A549 (cell line): ENCODE results near the gene TMEM237. TPM values are rescaled to one million over a fixed set of nuclear protein-coding genes. Genes with fewer than 3 reads are reported as not detected.

ENCODE experiments used
- ATAC-seq, 2 experiments: fragments of 200-7000 bp in 1 of 2; fragments of >200 bp in 1 of 2; cut with Nextera tagmentation in 1 of 2; cut with Tn5 transposase in 1 of 2; 3 replicates each; pipeline versions ENCODE4 v1.8.0 to v1.9.1; 2018 to 2020; ENCODE audit warnings: mild to moderate bottlenecking in 1 of 2, moderate library complexity in 1 of 2
- CTCF ChIA-PET: fragments of 300-600 bp; sonication (Branson Sonifier 250); formaldehyde crosslinking; extraction: SDS; loops from one replicate; lab custom pipeline; 2021; ENCODE audit warnings: antibody characterized with exemption, inconsistent platforms; lab: Yijun Ruan, JAX
- POLR2A ChIA-PET: fragments of 350-600 bp; formaldehyde crosslinking; extraction: SDS; loops from one replicate; lab custom pipeline; 2021; ENCODE audit warnings: antibody characterized with exemption, inconsistent platforms; lab: Yijun Ruan, JAX
- DNase-seq, 2 experiments: peaks; one replicate each; pipeline versions ENCODE4 v3.0.0 to v3.0.0-alpha.2; 2011 to 2016; ENCODE audit warnings: low read depth in 1 of 2, low spot score in 1 of 2
- FAIRE-seq: peaks from 2 replicates; lab custom pipeline; 2011; peaks lifted over from hg19 to GRCh38; lab: Jason Lieb, UNC
- H3K27ac ChIP-seq, 2 experiments: fragments of >200 bp; sonication (Bioruptor Twin); formaldehyde crosslinking; 3 replicates each; pipeline ENCODE4 v1.5.1; 2016 to 2017
- H3K4me1 ChIP-seq: fragments of >200 bp; sonication (Bioruptor Twin); formaldehyde crosslinking; 3 replicates; pipeline ENCODE4 v1.6.1; 2016
- H3K4me2 ChIP-seq: fragments of >200 bp; sonication (Bioruptor Twin); formaldehyde crosslinking; 3 replicates; pipeline ENCODE4 v1.6.1; 2016
- H3K4me3 ChIP-seq: fragments of >200 bp; sonication (Bioruptor Twin); formaldehyde crosslinking; 3 replicates; pipeline ENCODE4 v1.5.1; 2016
- H3K9me3 ChIP-seq: fragments of >200 bp; sonication (Bioruptor Twin); formaldehyde crosslinking; 3 replicates; pipeline ENCODE4 v1.6.1; 2016
- CEBPB ChIP-seq, 2 experiments: fragments of >200 bp in 1 of 2; sonication (Bioruptor Twin) in 1 of 2; formaldehyde crosslinking in 1 of 2; IDR thresholded peaks; 2 replicates each; pipeline ENCODE4 v1.6.1; 2012 to 2016
- EHF ChIP-seq: fragments of 250-450 bp; sonication (Bioruptor Pico); IDR thresholded peaks from 2 replicates; pipeline ENCODE4 v1.5.0; 2020; ENCODE audit warnings: mild to moderate bottlenecking
- FOSL2 ChIP-seq, 2 experiments: fragments of 450-650 bp in 1 of 2; fragments of >200 bp in 1 of 2; sonication (Bioruptor Twin) in 1 of 2; formaldehyde crosslinking; IDR thresholded peaks; 2 replicates each; pipeline versions ENCODE4 v1.5.0 to v1.6.1; 2016 to 2020; ENCODE audit warnings: mild to moderate bottlenecking in 1 of 2, moderate library complexity in 1 of 2
- GATA3 ChIP-seq: IDR thresholded peaks from 2 replicates; pipeline ENCODE4 v1.6.1; 2012; ENCODE audit warnings: borderline replicate concordance
- KDM5A ChIP-seq: fragments of 200-600 bp; sonication (generic); IDR thresholded peaks from 2 replicates; pipeline ENCODE4 v1.6.1; 2016; ENCODE audit warnings: antibody characterized with exemption, mild to moderate bottlenecking
- POLR2A ChIP-seq: IDR thresholded peaks from 2 replicates; pipeline ENCODE4 v1.6.1; 2012; ENCODE audit warnings: mild to moderate bottlenecking, low read length
- POLR2AphosphoS2 ChIP-seq: conservative IDR thresholded peaks from 2 replicates; pipeline ENCODE4 v1.6.1; 2012; ENCODE audit warnings: low read length, improper control_type of control experiment, inconsistent platforms
- RFX5 ChIP-seq: fragments of 450-650 bp; IDR thresholded peaks from 2 replicates; pipeline ENCODE4 v1.7.1; 2014; ENCODE audit warnings: antibody characterized with exemption, mild to moderate bottlenecking, moderate library complexity
- SREBF2 ChIP-seq: fragments of 450-650 bp; IDR thresholded peaks from 2 replicates; pipeline ENCODE4 v1.6.1; 2014; ENCODE audit warnings: mild to moderate bottlenecking, moderate library complexity
- TP53 ChIP-seq: fragments of 250-450 bp; sonication (Bioruptor Pico); IDR thresholded peaks from 2 replicates; pipeline ENCODE4 v1.5.0; 2021; ENCODE audit warnings: mild to moderate bottlenecking, moderate library complexity
- ZC3H11A ChIP-seq: fragments of 450-650 bp; IDR thresholded peaks from 2 replicates; pipeline ENCODE4 v1.6.1; 2014; ENCODE audit warnings: antibody characterized with exemption, mild to moderate bottlenecking
- WGBS: methylation state at CpG from one replicate; pipeline ENCODE4 v1.1.6; 2017; ENCODE audit errors: missing lambda C conversion rate; 5-methylcytosine and 5-hydroxymethylcytosine counted together
- polyA plus RNA-seq, 4 experiments: library from polyadenylated mRNA; depleted of rRNA in 3 of 4; stranded (reverse); fragments of >200 nt; fragmentation: RNase III in 1 of 4; extraction: RNeasy Plus Mini Kit Qiagen cat#74134 plus additional on column Dnase treatment in 1 of 4; gene quantifications; 2 replicates in 3 of 4; 3 replicates in 1 of 4; pipeline ENCODE4 v1.2.3, GENCODE V29; 2011 to 2017
- TF ChIP-seq, protein P1 (sequence below): IDR thresholded peaks from 2 replicates; pipeline ENCODE4 v1.6.1; 2012
- TF ChIP-seq, protein P2 (sequence below): fragments of 150-350 bp; IDR thresholded peaks from 2 replicates; pipeline ENCODE4 v1.6.1; 2014; ENCODE audit warnings: low read depth, mild to moderate bottlenecking, low read length
- TF ChIP-seq, protein P3 (sequence below): fragments of >200 bp; sonication (Bioruptor Twin); formaldehyde crosslinking; IDR thresholded peaks from 3 replicates; pipeline ENCODE4 v1.6.1; 2016
- TF ChIP-seq, protein P4 (sequence below): fragments of >200 bp; sonication (Bioruptor Twin); formaldehyde crosslinking; IDR thresholded peaks from 3 replicates; pipeline ENCODE4 v1.5.1; 2016
- TF ChIP-seq, protein P5 (sequence below): fragments of 250-450 bp; sonication (Bioruptor Pico); IDR thresholded peaks from 2 replicates; pipeline ENCODE4 v1.5.0; 2021; ENCODE audit warnings: mild to moderate bottlenecking, moderate library complexity, borderline replicate concordance
- TF ChIP-seq, protein P6 (sequence below): IDR thresholded peaks from 2 replicates; pipeline ENCODE4 v1.6.1; 2012

The TMEM237 gene
- polyA plus RNA-seq, 2 of the 4 experiments (the other 2 are of a cell fraction) = 15.7 to 37.1 TPM

DNA sequence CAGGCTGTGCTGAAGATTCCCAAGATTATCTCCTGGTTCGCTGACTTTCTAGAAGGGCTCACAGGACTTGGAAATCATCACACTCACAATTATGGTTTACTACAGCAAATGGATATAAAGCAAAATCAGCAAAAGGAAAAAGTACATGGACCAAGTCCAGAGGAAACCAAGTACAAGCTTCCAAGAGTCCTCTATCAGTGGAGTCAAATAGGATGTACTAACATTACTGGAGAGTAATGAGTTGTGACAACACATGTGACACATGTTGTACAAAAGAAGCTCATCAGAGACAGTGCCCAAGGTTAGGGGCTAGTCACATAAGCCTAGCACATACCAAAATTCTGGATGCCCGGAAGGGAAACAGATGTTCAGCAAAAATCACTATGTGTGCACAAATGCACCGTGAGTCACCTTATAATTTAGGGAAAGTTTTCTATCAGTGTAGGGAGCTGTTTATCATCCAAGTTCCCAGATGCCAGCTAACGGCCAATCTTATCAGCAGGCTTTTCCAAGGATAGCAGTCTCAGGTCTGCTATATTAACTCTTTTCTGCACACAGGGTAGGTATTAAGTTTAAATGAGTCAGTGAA lies 9.5 kb downstream of the TMEM237 start (continued):
- TF ChIP-seq EHF (CRISPR knock-in tag) (no peak), TP53 (CRISPR knock-in tag) (no peak)

DNA sequence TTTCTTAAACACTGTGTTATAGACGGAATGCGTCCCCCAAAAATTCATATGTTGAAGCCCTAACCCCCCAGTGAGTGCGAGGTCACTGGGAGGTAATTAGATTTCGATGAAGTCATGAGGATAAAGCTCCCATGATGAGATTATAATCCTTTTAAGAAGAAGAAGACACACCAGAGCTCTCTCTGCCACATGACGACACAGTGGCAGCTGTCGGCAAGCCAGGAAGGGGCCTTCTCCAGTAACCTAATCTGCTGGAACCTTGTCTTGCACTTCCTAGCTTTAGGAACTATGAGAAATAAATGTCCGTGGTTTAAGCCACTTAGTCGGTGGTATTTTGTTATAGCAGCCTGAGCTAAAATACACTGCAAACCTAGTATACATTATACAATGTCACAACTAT lies 12.3 kb downstream of the TMEM237 start:
- WGBS = 89% methylated on average over 8 of the region's 8 CpGs
- H3K4me1 ChIP-seq = no peaks in the 10 kb centered on the region
- no peak overlapping the region for H3K4me2 ChIP-seq
- DNase-seq (no peak), ATAC-seq (no peak), FAIRE-seq (no peak)
- ChIA-PET POLR2A (no interaction called here), CTCF (no interaction called here)
- no peak overlapping the region for H3K4me3 ChIP-seq
- TF ChIP-seq KDM5A (no peak), POLR2A (no peak), GATA3 (no peak), SREBF2 (no peak), RFX5 (no peak), FOSL2 (IDR thresholded peaks at IDR 0.05) (no peak), FOSL2 (CRISPR knock-in tag; IDR thresholded peaks at IDR 0.05) (no peak), CEBPB (IDR thresholded peaks at IDR 0.05) (no peak), ZC3H11A (no peak), POLR2AphosphoS2 (no peak)
- TF ChIP-seq, protein P1, sequence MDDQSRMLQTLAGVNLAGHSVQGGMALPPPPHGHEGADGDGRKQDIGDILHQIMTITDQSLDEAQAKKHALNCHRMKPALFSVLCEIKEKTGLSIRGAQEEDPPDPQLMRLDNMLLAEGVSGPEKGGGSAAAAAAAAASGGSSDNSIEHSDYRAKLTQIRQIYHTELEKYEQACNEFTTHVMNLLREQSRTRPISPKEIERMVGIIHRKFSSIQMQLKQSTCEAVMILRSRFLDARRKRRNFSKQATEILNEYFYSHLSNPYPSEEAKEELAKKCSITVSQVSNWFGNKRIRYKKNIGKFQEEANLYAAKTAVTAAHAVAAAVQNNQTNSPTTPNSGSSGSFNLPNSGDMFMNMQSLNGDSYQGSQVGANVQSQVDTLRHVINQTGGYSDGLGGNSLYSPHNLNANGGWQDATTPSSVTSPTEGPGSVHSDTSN = no peak
- TF ChIP-seq, protein P2, sequence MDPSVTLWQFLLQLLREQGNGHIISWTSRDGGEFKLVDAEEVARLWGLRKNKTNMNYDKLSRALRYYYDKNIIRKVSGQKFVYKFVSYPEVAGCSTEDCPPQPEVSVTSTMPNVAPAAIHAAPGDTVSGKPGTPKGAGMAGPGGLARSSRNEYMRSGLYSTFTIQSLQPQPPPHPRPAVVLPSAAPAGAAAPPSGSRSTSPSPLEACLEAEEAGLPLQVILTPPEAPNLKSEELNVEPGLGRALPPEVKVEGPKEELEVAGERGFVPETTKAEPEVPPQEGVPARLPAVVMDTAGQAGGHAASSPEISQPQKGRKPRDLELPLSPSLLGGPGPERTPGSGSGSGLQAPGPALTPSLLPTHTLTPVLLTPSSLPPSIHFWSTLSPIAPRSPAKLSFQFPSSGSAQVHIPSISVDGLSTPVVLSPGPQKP = no peak
- TF ChIP-seq, protein P3, sequence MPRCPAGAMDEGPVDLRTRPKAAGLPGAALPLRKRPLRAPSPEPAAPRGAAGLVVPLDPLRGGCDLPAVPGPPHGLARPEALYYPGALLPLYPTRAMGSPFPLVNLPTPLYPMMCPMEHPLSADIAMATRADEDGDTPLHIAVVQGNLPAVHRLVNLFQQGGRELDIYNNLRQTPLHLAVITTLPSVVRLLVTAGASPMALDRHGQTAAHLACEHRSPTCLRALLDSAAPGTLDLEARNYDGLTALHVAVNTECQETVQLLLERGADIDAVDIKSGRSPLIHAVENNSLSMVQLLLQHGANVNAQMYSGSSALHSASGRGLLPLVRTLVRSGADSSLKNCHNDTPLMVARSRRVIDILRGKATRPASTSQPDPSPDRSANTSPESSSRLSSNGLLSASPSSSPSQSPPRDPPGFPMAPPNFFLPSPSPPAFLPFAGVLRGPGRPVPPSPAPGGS = no peak
- TF ChIP-seq, protein P4, sequence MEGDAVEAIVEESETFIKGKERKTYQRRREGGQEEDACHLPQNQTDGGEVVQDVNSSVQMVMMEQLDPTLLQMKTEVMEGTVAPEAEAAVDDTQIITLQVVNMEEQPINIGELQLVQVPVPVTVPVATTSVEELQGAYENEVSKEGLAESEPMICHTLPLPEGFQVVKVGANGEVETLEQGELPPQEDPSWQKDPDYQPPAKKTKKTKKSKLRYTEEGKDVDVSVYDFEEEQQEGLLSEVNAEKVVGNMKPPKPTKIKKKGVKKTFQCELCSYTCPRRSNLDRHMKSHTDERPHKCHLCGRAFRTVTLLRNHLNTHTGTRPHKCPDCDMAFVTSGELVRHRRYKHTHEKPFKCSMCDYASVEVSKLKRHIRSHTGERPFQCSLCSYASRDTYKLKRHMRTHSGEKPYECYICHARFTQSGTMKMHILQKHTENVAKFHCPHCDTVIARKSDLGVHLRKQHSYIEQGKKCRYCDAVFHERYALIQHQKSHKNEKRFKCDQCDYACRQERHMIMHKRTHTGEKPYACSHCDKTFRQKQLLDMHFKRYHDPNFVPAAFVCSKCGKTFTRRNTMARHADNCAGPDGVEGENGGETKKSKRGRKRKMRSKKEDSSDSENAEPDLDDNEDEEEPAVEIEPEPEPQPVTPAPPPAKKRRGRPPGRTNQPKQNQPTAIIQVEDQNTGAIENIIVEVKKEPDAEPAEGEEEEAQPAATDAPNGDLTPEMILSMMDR = no peak
- TF ChIP-seq, protein P5, sequence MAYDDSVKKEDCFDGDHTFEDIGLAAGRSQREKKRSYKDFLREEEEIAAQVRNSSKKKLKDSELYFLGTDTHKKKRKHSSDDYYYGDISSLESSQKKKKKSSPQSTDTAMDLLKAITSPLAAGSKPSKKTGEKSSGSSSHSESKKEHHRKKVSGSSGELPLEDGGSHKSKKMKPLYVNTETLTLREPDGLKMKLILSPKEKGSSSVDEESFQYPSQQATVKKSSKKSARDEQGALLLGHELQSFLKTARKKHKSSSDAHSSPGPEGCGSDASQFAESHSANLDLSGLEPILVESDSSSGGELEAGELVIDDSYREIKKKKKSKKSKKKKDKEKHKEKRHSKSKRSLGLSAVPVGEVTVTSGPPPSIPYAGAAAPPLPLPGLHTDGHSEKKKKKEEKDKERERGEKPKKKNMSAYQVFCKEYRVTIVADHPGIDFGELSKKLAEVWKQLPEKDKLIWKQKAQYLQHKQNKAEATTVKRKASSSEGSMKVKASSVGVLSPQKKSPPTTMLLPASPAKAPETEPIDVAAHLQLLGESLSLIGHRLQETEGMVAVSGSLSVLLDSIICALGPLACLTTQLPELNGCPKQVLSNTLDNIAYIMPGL (CRISPR knock-in tag) = no peak
- no peak overlapping the region for H3K27ac ChIP-seq
- no peaks in the 10 kb centered on the region for H3K9me3 ChIP-seq

DNA sequence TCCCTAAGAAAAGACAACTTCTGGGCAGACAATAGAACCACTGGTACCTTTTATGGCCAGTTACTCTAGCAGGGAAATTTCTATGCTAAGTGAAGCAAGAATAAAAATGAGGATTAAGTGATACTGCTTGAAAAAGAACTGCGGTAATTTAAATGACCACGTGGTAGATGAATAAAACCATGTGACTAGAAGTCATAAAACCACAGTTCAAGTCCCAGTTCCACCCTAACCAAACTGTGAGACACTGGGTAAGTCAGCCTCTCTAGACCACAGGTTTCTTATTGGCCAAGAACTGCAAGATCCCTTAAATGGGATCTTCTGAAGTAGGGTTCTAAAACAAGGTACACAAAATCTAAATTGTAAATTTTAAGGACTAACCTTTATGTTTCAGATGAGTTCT lies 12.7 kb downstream of the TMEM237 start:
- Histone ChIP-seq H3K4me2 (no peak overlapping the region), H3K27ac (no peak overlapping the region), H3K4me3 (no peak overlapping the region), H3K9me3 (no peaks in the 10 kb centered on the region), H3K4me1 (no peaks in the 10 kb centered on the region)
- no peak for FAIRE-seq
- ChIA-PET CTCF (no interaction called here), POLR2A (no interaction called here)
- DNase-seq = no peak
- ATAC-seq = no peak
- WGBS = 89% methylated on average over 2 of the region's 2 CpGs
- no peak for TF ChIP-seq SREBF2
- TF ChIP-seq, protein P6, sequence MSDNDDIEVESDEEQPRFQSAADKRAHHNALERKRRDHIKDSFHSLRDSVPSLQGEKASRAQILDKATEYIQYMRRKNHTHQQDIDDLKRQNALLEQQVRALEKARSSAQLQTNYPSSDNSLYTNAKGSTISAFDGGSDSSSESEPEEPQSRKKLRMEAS = no peak
